ENCODE data around the gene ARRDC2.
"Not testable (repeated sequence)": the region's sequence is repeated elsewhere in the genome, so short reads cannot be mapped to it uniquely, and the experiment has no call there.

The ARRDC2 gene

DNA sequence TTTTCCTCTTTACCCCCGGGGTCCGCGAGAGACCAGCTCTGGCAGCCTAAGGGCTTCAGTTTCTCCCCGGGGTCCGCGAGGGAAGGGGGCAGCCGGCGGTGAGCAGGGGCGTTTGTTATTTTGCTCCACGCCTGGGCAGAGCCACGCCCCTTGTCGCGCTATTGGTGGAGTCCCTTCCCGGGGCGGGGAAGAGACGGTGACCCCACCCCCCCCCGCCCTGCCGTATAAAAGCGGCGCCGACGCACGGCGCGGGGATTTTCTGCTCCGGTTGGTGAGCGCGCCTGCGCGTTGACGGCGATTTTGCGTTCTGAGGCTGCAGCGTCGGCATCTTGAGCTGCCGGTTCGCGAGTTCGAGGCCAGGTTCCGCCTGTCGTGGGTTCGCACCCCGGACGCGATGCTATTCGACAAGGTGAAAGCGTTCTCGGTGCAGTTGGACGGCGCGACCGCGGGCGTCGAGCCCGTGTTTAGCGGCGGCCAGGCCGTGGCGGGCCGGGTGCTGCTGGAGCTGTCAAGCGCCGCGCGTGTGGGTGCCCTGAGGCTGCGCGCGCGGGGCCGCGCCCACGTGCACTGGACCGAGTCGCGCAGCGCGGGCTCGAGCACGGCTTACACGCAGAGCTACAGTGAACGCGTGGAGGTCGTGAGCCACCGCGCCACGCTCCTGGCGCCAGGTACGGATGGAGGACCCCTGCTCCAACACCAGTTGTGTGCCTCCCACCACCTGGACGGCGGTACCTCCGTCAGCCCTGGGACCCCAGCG, at the start of gene ARRDC2:
ARRDC2 (plus strand) TSS at position 254 of the 757 bp plus-strand sequence; CDS start at position 395, 141 bp downstream.
- DNase-seq, result no peak

DNA sequence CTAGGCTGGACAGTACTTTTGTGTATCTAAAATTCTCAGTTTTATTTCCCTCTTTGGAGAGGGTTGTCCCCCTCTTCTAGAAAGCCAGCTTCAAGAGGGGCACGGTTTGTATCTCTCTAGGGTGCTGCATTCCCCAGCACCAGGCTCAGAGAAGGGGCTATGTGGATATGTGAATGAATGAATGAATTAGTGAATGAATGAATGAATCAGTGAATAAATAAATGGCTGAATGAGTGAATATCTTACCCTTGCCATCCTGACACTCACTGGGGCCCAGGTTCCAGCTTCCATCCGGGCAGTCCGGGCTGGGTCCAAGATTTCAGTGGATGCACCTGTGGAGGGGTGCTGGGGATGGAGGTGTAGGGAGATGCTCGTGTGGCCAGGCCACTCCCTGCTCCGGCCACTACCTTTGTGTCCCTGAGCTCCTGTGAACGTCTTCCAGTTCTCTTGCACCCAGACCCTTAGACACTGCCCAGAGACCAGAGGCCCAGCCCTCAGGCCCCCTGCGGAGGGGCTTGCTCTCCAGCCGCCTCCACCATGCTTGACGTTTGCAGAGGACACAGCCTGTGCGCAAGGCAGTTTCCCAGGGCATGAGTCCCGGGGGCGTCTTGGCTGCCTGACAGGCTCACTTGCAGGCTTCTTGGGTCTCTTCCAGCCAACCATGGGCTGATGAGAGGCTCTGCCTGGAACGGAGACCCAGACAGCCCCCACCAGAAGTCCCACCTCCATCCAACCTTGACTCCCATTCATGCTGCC, 43.9 kb upstream of the ARRDC2 start:
- no peak for DNase-seq

DNA sequence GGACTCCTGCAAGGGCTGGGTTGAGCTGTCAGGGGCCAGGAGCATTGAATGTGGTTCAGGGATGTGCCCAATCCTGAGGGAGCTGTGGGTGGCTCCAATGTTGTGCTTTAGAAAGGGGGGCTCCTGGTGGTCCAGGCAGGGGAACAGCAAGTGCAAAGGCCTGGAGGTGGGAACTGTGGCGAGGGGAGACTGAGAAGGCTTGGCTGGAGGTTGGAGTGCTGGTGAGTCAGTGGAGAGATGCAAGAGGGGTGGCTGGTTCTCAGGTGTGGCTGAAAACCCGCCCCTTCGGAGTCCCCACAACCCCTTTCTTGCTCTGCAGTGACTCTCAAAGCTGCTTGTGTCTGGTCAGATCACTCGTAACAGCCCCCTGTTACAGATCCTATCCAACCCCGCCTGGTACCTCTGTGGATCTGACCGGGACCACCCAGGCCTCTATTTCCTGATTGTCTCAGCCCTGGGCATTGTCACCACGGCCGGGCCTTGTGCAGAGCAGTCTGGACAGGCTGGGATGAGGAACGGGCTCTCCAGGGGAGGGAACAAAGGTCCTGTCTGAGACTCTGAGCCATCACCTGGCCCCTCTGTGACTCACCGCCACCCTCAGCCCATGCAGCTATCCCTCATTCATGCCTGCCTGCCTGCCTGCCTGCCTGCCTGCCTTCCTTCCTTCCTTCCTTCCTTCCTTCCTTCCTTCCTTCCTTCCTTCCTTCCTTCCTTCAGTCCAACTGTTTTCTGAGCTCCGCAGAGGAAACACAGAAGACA, 42.4 kb upstream of the ARRDC2 start:
- no peak for DNase-seq

DNA sequence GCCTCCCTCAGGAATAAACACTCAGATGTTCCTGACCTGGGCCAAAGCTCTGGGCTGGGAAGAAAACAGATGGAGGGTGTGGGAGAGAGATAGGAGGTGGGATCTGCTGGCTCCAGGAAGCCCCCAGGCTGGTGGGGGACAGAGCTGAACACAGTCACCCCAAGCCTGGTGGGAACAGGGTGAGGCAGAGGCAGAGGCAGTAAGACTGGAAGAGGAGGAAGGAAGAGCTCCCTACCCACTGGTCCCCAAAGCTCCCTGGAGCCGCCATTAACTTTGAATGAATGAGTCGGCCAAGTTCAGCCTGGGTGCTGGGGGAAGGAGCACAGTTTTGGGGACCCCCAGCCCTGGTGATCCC, 41.9 kb upstream of the ARRDC2 start:
- no peak for DNase-seq

DNA sequence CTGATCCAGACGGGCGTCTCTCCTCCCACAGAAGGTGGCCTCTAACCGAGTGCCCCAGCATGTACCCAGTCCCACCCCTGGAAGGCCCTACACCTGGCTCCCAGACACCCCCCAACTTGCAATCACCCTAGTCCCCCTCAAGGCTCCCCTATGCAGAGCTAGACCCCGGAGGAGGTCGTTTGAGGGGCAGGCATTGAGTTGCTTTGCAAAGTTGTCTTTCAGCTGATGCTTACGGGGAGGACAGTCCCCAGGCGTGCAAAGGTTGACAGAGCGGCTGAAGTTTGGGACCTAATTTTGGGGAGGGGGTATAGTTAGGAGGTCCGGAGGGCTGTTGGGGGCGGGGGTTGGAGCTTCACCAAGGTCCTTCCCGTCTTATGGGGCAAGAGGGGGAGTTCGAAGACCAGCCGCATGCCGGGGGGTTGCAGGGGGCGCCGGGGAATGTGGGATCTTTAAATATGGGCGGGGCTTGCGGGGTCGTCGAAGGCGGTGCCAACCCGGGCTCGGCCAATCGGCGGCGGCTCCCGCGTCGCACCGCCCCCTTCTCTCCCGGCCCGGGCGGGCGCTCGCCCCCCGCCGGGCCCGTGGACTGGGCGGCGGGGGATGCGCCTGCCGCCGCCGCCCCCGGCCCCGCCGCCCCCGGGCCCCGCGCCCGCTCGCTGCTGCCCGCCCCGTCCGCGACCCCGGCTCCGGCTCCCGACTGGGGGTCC, 41.3 kb upstream of the ARRDC2 start, which contains the start of gene KCNN1:
KCNN1 (plus strand) TSS at position 558 of the 707 bp plus-strand sequence. CDS start 6,782 bp downstream, outside the sequence.
- no peak for DNase-seq

DNA sequence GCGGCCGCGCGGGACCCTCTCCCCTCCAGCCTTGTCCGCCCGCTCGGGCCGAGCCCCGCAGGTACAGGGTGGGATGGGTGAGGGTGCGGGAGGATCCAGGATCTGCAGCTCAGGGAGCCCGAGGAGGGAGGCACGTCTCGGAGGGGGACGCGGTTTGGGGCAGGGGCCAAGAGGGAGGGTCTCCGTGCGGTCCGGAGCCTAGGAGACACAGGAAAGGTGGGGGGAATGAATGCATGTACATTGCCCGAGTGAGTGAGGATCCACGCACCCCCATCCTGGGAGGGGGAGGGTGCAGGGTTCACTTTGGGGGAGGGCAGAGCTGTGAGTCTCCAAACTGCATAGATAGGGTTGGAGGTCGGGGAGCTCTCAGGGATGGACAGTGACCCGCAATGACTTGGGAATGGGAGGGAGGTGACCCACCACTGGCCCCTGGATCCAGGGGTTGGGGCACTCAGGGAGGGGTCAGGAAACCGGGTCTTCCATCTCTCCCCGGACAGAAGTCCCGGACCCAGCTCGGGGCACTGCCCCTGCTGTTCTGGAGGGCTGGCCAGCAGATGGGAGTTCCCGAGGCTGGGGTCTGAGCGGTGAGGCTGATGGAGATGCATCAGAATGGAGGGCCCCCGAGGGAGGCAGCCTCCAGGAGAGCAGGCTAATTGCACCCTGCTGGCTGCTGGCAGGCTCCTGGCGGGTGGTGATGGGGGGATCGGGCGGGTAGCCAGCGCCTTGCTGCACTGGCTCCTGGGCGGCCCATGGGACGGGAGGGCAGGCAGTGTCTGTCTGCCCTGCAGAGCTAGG, 40.5 kb upstream of the ARRDC2 start:
- DNase-seq, result no peak

DNA sequence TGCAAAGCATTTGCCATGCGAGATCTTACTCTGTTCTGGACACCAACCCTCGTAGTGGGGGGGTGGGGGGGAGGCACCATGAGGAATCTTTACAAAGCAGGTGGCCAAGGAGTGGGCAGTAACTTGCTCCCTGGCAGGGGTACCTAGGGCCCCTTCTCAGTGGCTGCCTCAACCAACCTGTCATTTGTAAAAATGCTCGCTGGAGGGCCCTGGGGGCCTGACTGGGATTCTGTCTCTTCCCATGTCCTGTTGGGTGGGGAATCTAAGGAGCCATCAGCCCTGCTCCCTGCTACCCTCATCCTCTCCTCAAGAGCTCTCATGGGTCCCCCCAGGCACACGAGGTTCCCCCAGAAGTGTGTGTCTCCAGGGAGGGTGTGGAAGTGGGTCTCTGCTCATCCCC, 39.6 kb upstream of the ARRDC2 start:
- no peak for DNase-seq

DNA sequence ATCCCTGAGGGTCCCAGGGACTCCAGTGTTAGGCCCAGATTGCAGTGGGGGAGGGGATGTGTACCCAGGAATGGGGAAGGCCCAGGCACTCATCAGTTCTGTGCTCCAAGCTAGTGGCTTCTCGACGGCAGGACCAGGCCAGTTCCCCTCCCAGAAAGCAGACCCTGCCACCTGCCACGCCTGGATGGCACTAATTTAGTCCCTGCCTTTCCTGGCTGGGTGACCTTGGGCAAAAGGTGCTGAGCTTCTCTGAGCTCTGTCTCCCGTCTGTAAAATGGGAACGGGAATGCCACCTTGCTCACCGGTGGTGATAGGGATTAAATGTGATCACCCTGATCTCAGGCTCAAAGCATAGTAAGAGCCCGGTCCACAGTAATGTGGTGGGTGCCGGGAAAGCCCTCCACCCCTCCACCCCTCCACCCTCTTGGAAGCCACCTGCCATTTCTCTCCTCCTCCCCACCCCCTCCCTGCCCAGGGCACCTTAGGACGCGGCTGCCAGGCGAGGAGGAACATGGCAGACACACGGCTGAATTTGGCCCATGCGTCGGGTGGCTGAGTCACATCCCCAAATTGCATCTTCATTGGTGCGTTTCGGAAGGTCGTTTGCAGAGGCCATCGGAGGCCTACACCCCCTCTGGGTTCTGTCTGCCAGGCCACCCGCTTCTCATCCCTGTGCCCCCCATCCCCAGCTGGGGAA, 38.7 kb upstream of the ARRDC2 start:
- no peak for DNase-seq

DNA sequence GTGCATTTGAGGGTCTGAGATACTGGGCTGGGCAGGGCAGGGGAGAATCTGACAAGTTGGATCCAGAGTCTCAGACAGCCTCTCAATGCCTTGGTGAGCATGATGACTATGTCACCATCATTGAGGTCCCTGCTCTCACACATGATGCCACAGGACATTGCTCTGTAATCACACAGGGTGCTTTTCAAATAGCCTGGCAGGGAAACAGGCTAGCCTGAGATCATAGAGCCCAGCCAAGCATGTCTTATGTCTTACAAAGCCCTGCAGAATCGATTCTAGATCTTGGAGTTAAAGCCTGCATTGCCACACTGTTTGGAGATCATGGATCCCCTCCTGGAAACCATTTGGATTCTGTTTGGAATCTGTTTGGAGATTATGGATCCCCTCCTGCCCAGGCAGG, 35.7 kb upstream of the ARRDC2 start:
- no peak for DNase-seq

DNA sequence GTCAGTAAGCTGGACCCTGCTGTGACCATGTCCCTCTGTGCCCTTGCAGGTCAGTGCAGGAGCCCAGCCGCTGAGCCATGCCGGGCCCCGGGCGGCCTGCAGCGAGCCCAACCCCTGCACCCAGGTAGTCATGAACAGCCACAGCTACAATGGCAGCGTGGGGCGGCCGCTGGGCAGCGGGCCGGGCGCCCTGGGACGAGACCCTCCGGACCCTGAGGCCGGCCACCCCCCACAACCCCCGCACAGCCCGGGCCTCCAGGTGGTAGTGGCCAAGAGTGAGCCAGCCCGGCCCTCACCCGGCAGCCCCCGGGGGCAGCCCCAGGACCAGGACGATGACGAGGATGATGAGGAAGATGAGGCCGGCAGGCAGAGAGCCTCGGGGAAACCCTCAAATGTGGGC, 34.2 kb upstream of the ARRDC2 start:
- no peak for DNase-seq

DNA sequence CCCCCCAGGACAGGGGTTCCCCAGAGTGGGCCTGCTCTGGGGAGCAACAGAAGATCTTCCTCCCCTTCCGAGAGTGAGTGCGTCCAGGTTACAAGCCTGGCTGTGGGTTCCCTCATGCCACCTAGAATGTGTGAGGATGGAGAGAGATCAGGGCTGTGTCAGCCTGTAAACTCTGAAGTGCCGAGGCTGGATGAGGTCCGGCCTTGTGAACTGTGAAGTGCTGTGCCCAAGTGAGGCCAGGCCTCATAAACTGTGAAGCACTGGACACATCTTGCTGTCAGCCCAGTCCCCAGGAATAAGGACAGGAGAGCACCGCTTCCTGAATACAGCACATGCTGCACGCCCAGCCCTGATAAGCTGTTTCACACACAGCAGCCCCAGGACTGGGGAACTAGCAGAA, 33.4 kb upstream of the ARRDC2 start:
- no peak for DNase-seq

DNA sequence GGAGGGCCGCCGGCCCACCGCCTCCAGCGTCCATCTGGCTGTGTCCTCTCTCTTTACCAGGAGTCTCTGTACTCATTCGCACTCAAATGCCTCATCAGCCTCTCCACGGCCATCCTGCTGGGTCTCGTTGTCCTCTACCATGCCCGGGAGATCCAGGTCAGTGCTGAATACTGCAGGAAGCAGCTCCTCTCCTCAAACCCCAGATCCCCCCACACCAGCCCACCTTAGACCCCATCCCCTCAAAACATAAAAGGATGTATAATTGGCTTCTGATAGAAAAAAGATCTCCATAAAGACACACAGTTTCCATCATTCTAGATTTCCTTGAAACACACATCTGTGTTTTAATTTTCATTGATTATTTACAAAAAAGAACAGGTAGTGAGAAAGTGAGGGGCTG, 32.9 kb upstream of the ARRDC2 start:
- DNase-seq, result no peak

DNA sequence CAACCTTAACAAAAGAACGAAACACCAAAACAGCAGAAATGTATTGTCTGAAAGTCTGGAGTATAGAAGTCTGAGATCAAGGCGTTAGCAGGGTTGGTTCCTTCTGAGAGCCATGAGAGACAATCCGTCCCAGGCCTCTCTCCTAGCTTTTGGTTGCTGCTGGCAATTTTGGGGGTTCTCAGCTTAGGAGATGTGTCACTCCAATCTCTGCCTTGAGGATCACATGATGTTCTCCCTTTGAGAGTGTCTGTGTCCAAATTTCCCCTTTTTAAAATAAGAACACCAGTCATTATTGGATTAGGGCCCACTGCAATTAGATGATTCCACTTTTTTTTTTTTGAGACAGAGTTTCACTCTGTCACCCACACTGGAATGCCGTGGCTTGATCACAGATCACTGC, 30.9 kb upstream of the ARRDC2 start:
- no peak for DNase-seq

DNA sequence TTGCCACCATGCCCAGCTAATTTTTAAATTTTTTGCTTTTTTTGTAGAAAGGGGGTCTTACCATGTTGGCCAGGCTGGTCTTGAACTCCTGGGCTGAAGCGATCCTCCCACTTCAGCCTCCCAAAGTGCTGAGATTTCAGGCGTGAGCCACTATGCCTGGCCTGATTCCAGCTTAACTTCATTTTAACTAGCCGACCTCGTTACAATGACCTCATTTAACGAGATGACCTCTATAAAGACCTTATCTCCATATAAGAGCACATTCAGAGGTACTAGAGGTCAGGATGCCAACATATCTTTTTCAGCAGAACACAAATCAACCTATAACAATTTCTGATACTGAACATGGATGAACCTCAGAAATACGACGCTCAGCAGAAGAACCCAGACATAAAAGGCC, 30.5 kb upstream of the ARRDC2 start:
- DNase-seq, result no peak

DNA sequence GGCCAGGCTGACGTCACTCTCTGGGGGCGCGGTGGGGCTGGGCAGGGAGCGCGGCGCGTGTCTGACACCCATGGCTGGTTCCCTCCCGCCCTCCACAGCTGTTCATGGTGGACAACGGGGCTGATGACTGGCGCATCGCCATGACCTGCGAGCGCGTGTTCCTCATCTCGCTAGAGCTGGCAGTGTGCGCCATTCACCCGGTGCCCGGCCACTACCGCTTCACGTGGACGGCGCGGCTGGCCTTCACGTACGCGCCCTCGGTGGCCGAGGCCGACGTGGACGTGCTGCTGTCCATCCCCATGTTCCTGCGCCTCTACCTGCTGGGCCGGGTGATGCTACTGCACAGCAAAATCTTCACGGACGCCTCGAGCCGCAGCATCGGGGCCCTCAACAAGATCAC, 26.4 kb upstream of the ARRDC2 start:
- DNase-seq, result no peak

DNA sequence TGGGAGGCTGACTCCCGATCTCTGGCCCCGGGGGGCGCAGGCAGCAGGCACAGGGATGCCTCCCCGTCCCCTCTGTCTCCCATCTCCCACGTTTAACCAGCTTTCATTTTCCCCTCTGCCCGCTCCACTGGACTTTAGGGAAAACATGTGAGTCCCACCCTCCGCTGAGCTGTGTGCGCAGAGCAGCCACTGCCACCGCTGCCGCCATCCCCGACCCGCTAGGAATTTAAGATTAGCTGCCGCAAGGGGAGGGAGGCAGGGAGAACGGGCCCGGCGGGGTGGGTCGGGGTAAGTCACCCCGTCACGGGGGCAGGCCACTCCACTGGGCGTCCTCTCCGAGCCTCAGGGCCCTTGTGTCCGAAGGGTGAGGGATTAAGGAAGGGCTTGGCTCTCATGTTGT, 25.5 kb upstream of the ARRDC2 start:
- DNase-seq, result no peak

DNA sequence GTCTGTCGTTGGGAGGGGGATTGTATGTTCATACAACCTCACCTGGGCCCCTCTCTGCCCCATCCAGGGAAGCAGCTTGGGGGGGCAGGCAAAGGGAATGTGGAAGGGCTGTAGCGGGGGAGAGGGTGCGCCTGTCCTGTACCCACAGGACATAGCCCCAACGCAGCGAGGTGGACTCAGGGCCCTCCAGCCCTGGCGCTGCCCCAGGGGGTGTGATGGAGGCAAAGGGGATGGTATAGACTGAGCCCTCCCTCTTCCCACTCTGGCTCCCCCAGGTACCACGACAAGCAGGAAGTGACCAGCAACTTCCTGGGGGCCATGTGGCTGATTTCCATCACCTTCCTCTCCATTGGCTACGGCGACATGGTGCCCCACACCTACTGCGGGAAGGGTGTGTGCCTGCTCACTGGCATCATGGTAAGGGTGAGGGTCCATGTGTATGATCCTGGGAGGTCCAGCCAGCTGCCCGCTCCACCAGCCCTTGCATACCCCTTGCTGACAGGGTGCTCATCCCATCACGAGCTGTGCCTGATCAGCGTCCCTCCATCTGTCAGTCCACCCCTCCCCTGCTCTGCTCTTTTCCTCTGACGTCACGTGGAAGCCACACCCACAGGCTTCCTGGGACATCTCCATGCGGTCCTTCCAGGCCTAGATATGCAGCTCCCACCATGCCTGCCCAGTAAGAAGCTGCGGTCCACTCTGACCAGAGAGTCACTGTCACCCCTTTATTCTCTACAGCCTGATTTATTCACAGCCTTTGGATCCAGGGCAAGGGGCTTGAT, 22.7 kb upstream of the ARRDC2 start:
- DNase-seq, result no peak

DNA sequence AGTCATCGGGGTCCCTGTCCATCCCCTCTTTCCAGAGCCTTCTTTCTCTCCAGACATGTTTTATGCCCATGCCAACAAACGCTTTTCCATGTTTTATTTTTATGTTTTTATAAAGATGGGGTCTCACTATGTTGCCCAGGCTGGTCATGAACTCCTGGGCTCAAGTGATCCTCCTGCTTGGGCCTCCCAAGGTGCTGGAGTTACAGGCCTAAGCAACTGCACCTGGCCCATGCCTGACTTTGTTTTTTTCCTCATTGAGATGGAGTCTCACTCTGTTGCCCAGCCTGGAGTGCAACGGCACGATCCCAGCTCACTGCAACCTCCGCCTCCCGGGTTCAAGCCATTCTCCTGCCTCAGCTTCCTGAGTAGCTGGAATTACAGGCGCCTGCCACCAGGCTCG, 21.4 kb upstream of the ARRDC2 start:
- DNase-seq, result not testable (repeated sequence)

DNA sequence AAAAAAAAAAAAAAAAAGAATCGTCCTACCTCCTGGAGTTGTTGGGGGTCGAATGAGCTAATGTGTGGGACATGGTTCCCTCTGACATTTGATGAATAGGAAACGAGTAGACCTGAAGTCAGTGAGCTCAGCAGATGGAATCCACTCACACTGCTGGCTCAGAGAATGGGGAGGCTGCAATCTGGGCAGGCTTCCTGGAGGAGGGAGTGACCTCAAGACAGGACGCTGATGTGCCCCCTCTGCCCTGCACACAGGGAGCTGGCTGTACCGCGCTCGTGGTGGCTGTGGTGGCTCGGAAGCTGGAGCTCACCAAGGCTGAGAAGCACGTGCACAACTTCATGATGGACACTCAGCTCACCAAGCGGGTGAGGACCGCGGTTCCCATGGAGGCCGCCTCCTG, 19.8 kb upstream of the ARRDC2 start:
- no peak for DNase-seq

DNA sequence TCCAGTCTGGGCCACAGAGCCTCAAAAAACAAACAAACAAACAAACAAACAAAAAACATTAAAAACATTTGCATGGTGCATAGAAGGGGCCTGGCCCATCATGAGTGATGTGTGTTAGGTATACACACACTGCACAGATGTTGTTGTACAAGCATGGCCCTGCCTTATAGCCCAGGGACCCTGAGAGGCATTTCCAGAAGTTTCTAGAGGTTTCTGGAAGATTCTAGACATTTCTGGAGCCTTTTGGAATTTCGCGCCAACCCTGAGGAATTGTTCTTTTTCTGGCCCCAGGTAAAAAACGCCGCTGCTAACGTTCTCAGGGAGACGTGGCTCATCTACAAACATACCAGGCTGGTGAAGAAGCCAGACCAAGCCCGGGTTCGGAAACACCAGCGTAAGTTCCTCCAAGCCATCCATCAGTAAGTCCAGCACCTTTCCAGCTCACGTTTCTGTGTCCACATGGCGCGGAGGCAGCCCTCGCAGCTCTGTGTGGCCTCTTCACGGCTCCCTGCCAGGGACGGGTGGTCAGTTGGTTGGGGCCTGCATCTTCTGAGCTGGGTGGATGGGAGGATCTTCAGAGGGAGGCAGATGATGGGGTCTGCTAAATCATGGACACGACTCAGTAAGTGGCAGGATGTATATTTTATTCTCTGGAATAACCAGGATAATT, 18.4 kb upstream of the ARRDC2 start:
- no peak for DNase-seq
